Nephron (organoid): Measurements from ENCODE around the gene WDPCP.

Experiments
- H3K27ac Mint-ChIP-seq, 3 experiments: 2 replicates each; pipeline ENCODE4 v1.8.0; 2020; ENCODE audit warnings: mixed read lengths in 3 of 3, mild to moderate bottlenecking in 2 of 3, moderate library complexity in 1 of 3
- H3K27me3 Mint-ChIP-seq: 2 replicates; pipeline ENCODE4 v1.8.0; 2021; ENCODE audit warnings: low read depth, mild to moderate bottlenecking, moderate library complexity, mixed read lengths
- H3K36me3 Mint-ChIP-seq: 2 replicates; pipeline ENCODE4 v1.8.0; 2020; ENCODE audit warnings: low read depth, mixed read lengths
- H3K4me1 Mint-ChIP-seq: 2 replicates; pipeline ENCODE4 v1.8.0; 2020; ENCODE audit warnings: mixed read lengths
- H3K4me3 Mint-ChIP-seq, 3 experiments: 2 replicates each; pipeline ENCODE4 v1.8.0; 2020; ENCODE audit warnings: mild to moderate bottlenecking in 3 of 3, mixed read lengths in 3 of 3, moderate library complexity in 2 of 3
- H3K9me3 Mint-ChIP-seq: 2 replicates; pipeline ENCODE4 v1.8.0; 2020; ENCODE audit warnings: mixed read lengths
- TF ChIP-seq, protein P1 (sequence below), 3 experiments: fragments of 200-600 bp; sonication (generic); IDR thresholded peaks; one replicate each; pipeline ENCODE4 v1.5.0; 2021; ENCODE audit warnings: antibody characterized with exemption in 3 of 3; ENCODE audit not compliant: unreplicated experiment in 3 of 3

Gene WDPCP

DNA sequence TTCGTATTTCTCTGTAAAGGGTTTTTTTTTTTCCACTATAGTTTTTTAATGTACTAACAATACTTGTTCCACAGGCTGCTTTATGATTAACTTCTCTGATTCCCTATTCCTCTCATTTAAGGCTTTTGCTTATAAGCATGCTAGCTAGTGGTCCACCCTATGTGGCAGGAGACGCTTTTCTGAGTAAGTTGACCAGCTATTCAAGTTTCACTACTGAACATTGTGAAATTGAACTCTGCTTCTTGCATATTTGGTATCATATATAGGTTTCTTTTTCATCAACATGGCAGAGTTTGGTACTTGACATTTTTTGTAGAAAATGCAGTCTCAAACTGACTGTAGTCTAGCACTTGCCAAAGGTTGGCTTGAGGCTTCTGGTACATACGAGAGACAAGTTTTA, 463.4 kb downstream of the WDPCP start:
- TF ChIP-seq, protein P1, sequence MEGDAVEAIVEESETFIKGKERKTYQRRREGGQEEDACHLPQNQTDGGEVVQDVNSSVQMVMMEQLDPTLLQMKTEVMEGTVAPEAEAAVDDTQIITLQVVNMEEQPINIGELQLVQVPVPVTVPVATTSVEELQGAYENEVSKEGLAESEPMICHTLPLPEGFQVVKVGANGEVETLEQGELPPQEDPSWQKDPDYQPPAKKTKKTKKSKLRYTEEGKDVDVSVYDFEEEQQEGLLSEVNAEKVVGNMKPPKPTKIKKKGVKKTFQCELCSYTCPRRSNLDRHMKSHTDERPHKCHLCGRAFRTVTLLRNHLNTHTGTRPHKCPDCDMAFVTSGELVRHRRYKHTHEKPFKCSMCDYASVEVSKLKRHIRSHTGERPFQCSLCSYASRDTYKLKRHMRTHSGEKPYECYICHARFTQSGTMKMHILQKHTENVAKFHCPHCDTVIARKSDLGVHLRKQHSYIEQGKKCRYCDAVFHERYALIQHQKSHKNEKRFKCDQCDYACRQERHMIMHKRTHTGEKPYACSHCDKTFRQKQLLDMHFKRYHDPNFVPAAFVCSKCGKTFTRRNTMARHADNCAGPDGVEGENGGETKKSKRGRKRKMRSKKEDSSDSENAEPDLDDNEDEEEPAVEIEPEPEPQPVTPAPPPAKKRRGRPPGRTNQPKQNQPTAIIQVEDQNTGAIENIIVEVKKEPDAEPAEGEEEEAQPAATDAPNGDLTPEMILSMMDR (IDR thresholded peaks at IDR 0.05; ENCODE audit: unreplicated experiment in 3 of 3): no peak
- Mint-ChIP-seq H3K27ac (no peak overlapping the region), H3K4me1 (no peaks in the 10 kb centered on the region), H3K27me3 (no peaks in the 10 kb centered on the region), H3K9me3 (peaks cover 4% of the 10 kb centered on the region), H3K4me3 (no peak overlapping the region), H3K36me3 (no peaks in the 10 kb centered on the region)

DNA sequence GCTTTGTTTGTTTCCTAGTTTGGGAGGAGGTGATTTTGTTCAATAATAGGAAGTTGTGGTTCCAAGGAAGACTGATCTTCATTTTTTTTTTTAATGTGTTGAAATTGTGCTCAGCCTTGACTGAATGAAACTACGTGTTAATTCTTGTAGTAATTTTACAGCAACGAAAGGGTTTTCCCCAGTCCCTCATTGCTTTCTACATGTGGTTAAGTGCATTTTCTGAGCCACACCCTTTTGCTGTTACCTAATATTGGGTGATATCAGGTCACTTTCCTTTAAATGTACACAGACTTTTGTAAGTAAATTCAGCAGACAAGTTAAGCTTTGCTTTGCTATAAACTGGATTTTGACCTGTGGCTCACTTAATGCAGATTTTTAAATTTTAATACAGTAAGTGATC, 464.1 kb downstream of the WDPCP start:
- peaks cover 1% of the 10 kb centered on the region for H3K9me3 Mint-ChIP-seq

DNA sequence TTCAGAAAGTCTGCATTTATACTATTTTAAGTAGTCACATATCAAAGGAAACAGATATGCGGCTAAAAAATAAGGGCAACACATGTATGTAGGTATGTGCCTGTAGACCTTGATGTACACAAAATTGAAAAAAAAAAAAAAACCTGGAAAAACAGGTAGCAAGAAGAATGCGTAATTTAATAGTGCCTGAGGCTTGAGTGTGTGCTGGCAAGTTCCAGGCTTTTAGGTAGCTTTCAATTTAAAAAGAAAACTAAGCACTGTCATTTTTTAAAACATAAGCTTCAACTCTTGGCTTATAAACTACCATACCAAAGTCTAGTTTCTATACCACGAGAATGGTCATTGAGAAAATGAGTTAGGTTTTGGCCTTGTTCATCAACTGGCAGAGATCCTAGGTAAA, 465.4 kb downstream of the WDPCP start:
- H3K4me3 Mint-ChIP-seq: no peak overlapping the region
- TF ChIP-seq, protein P1 (IDR thresholded peaks at IDR 0.05; ENCODE audit: unreplicated experiment in 3 of 3): no peak
- no peak overlapping the region for H3K27ac Mint-ChIP-seq

More for the DNA sequence above, 464.1 kb downstream of the WDPCP start:
- Mint-ChIP-seq H3K27ac (no peak overlapping the region), H3K4me3 (no peak overlapping the region), H3K27me3 (no peaks in the 10 kb centered on the region), H3K4me1 (no peaks in the 10 kb centered on the region), H3K36me3 (no peaks in the 10 kb centered on the region)
- TF ChIP-seq, protein P1 (IDR thresholded peaks at IDR 0.05; ENCODE audit: unreplicated experiment in 3 of 3): no peak

DNA sequence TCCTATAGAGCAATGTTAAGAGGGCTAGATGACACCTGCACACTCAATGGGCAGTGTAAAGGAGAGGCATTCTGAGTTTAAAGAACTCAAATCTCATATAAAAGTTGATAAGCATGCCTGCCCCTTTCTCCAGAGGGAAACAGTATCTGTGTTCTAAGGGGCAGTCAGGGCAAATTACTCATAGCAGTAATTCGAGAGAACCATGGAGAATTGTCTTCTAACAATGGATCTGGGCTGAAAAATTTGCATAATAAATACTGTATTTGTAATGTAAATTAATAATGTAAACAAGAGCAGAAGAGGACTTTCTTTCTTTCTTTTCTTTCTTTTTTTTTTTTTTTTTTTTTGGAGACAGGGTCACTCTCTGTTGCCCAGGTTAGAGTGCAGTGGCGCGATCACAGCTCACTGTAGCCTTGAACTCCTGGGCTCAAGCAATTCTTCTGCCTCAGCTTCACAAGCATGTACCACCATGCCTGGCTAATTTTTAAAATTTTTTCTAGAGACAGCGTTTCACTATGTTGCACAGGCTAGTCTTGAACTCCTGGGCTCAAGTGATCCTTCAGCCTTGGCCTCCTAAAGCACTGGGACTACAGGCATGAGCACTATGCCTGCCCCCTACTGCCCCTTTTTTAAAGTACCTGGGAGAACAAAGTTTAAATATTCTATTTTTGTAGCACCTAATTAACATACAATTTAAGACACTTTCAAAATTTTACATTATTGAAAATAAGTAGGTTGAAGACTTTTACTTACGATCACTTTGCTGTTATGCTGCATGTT, 467.0 kb downstream of the WDPCP start:
- Mint-ChIP-seq H3K27ac (no peak overlapping the region), H3K4me3 (no peak overlapping the region), H3K9me3 (no peaks in the 10 kb centered on the region), H3K36me3 (no peaks in the 10 kb centered on the region), H3K27me3 (no peaks in the 10 kb centered on the region), H3K4me1 (no peaks in the 10 kb centered on the region)
- TF ChIP-seq, protein P1 (IDR thresholded peaks at IDR 0.05; ENCODE audit: unreplicated experiment in 3 of 3): no peak

More for the DNA sequence above, 465.4 kb downstream of the WDPCP start:
- Mint-ChIP-seq H3K4me1 (no peaks in the 10 kb centered on the region), H3K27me3 (no peaks in the 10 kb centered on the region), H3K36me3 (no peaks in the 10 kb centered on the region), H3K9me3 (no peaks in the 10 kb centered on the region)

DNA sequence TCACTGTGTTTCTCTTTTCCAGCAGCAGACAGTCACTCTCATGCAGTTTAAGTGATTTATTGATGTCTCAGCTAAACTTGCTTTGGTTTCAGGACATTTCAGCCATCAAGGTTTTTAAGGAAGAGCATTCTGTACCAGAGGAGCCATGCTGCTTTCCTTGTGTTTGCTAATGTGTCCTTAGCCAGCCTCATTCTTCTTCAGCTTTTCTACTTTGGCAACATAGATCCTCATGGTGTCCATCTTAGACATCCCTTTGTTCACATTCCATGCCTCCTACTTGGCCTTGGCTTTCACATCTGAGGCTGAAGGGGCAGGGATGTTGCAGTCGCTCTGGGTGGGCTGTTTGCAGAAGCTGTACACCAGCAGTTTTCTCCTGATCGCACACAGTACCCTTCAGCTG, 469.5 kb downstream of the WDPCP start:
- no peaks in the 10 kb centered on the region for H3K27me3 Mint-ChIP-seq
- peaks cover 9% of the 10 kb centered on the region for H3K9me3 Mint-ChIP-seq
- TF ChIP-seq, protein P1 (IDR thresholded peaks at IDR 0.05; ENCODE audit: unreplicated experiment in 3 of 3): no peak
- H3K36me3 Mint-ChIP-seq: no peaks in the 10 kb centered on the region
- no peak overlapping the region for H3K27ac Mint-ChIP-seq
- no peaks in the 10 kb centered on the region for H3K4me1 Mint-ChIP-seq
- H3K4me3 Mint-ChIP-seq: no peak overlapping the region

DNA sequence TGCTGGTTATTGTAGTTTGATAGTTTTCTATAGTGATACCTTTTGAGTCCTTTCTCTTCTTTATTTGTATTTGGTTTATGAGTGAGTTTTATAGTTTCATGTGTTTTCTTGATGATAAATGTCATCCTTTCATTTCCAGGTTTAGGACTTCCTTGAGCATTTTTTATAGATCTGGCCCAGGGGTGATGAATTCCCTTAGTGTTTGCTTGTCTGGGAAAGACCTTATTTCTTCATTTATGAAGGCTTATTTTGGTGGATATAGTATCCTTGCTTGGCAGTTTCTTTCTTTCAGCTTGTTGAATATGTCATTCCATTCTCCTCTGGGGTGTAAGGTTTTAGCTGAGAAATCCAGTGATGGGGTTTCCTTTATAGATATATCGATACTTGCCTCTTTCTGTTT, 483.8 kb downstream of the WDPCP start:
- TF ChIP-seq, protein P1 (IDR thresholded peaks at IDR 0.05; ENCODE audit: unreplicated experiment in 3 of 3): no peak
- Mint-ChIP-seq H3K27me3 (peaks cover 3% of the 10 kb centered on the region), H3K9me3 (peaks cover 55% of the 10 kb centered on the region), H3K27ac (no peak overlapping the region), H3K4me3 (no peak overlapping the region), H3K4me1 (no peaks in the 10 kb centered on the region), H3K36me3 (peaks cover 4% of the 10 kb centered on the region)
